WTC11 (cell line): Measurements from ENCODE around the gene COPS9. TPM values are rescaled to one million over a fixed set of nuclear protein-coding genes. Genes with fewer than 3 reads are reported as not detected.

Experiments used
- ATAC-seq: fragments of 200-7000 bp; cut with Tn5 transposase; 2 replicates; pipeline ENCODE4 v1.10.0; 2021; ENCODE audit warnings: mild to moderate bottlenecking, moderate library complexity
- CTCF ChIA-PET: fragments of 300-600 bp; sonication (Branson Sonifier 250); formaldehyde crosslinking; loops from one replicate; lab custom pipeline; 2021; ENCODE audit warnings: antibody characterized with exemption; lab: Charles Lee
- POLR2A ChIA-PET: fragments of 350-600 bp; sonication (Branson Sonifier 250); formaldehyde crosslinking; loops from one replicate; lab custom pipeline; 2021; ENCODE audit warnings: antibody characterized with exemption; lab: Charles Lee
- DNase-seq: peaks from one replicate; pipeline ENCODE4 v3.0.0; 2021; ENCODE audit warnings: low spot score
- H3K27ac Mint-ChIP-seq: 2 replicates; pipeline ENCODE4 v1.8.0; 2021; ENCODE audit warnings: mixed read lengths
- H3K27me3 Mint-ChIP-seq: 2 replicates; pipeline ENCODE4 v1.8.0; 2021; ENCODE audit warnings: low read depth, mild to moderate bottlenecking, moderate library complexity, mixed read lengths
- H3K36me3 Mint-ChIP-seq: 2 replicates; pipeline ENCODE4 v1.8.0; 2021; ENCODE audit warnings: mixed read lengths
- H3K4me1 Mint-ChIP-seq: 2 replicates; pipeline ENCODE4 v1.8.0; 2022; ENCODE audit warnings: mixed read lengths
- H3K4me3 Mint-ChIP-seq: 2 replicates; pipeline ENCODE4 v1.8.0; 2021; ENCODE audit warnings: mild to moderate bottlenecking, moderate library complexity, mixed read lengths
- H3K9me3 Mint-ChIP-seq: 2 replicates; pipeline ENCODE4 v1.8.0; 2021; ENCODE audit warnings: mixed read lengths
- ESRRA ChIP-seq: sonication (generic); formaldehyde crosslinking; IDR thresholded peaks from 2 replicates; pipeline ENCODE4 v1.8.1; 2022; ENCODE audit warnings: mild to moderate bottlenecking, missing genetic modification reagents, borderline replicate concordance
- JAZF1 ChIP-seq: fragments of 250-450 bp; sonication (Bioruptor Pico); IDR thresholded peaks from 2 replicates; pipeline ENCODE4 v1.9.0; 2021; ENCODE audit warnings: moderate library complexity, mild to moderate bottlenecking, inconsistent platforms
- MXD4 ChIP-seq: fragments of 250-450 bp; sonication (Bioruptor Pico); IDR thresholded peaks from 2 replicates; pipeline ENCODE4 v1.8.0; 2021; ENCODE audit warnings: mild to moderate bottlenecking, moderate library complexity, borderline replicate concordance
- MYBL2 ChIP-seq: sonication (generic); formaldehyde crosslinking; IDR thresholded peaks from 2 replicates; pipeline ENCODE4 v1.8.1; 2023; ENCODE audit warnings: mild to moderate bottlenecking, moderate library complexity, missing genetic modification reagents
- NFATC4 ChIP-seq: fragments of 250-450 bp; sonication (Bioruptor Pico); IDR thresholded peaks from 2 replicates; pipeline ENCODE4 v1.9.0; 2021; ENCODE audit warnings: mild to moderate bottlenecking
- NFE2L1 ChIP-seq: sonication (generic); formaldehyde crosslinking; IDR thresholded peaks from 2 replicates; pipeline ENCODE4 v1.8.1; 2023; ENCODE audit warnings: missing genetic modification reagents
- NR2C2 ChIP-seq: sonication (generic); formaldehyde crosslinking; IDR thresholded peaks from 2 replicates; pipeline ENCODE4 v1.8.0; 2022; ENCODE audit warnings: mild to moderate bottlenecking, missing genetic modification reagents
- OVOL2 ChIP-seq: fragments of 250-450 bp; sonication (Bioruptor Pico); IDR thresholded peaks from 2 replicates; pipeline ENCODE4 v1.9.0; 2021; ENCODE audit warnings: mild to moderate bottlenecking, borderline replicate concordance
- PRRX2 ChIP-seq: fragments of 250-450 bp; sonication (Bioruptor Pico); IDR thresholded peaks from 2 replicates; pipeline ENCODE4 v1.8.0; 2021; ENCODE audit warnings: mild to moderate bottlenecking
- SOX15 ChIP-seq: fragments of 250-450 bp; sonication (Bioruptor Pico); IDR thresholded peaks from 2 replicates; pipeline ENCODE4 v1.9.0; 2021; ENCODE audit warnings: mild to moderate bottlenecking
- ZNF121 ChIP-seq: sonication (generic); formaldehyde crosslinking; IDR thresholded peaks from 2 replicates; pipeline ENCODE4 v1.8.0; 2023; ENCODE audit warnings: missing genetic modification reagents
- ZNF232 ChIP-seq: sonication (generic); formaldehyde crosslinking; IDR thresholded peaks from 2 replicates; pipeline ENCODE4 v1.8.0; 2022; ENCODE audit warnings: mild to moderate bottlenecking, missing genetic modification reagents
- ZNF263 ChIP-seq: sonication (generic); formaldehyde crosslinking; IDR thresholded peaks from 2 replicates; pipeline ENCODE4 v1.8.1; 2022; ENCODE audit warnings: low read depth, mild to moderate bottlenecking, moderate library complexity, missing genetic modification reagents
- ZNF396 ChIP-seq: fragments of 250-450 bp; sonication (Bioruptor Pico); IDR thresholded peaks from 2 replicates; pipeline ENCODE4 v1.8.0; 2021; ENCODE audit warnings: mild to moderate bottlenecking, moderate library complexity, borderline replicate concordance
- ZNF423 ChIP-seq: fragments of 250-450 bp; sonication (Bioruptor Pico); IDR thresholded peaks from 2 replicates; pipeline ENCODE4 v2.1.2; 2022; ENCODE audit warnings: mild to moderate bottlenecking, moderate library complexity
- total RNA-seq: library from RNA; stranded (reverse); gene quantifications from 3 replicates; pipeline ENCODE4 v1.2.3, GENCODE V29; 2021
- TF ChIP-seq, protein P1 (sequence below): sonication (generic); formaldehyde crosslinking; IDR thresholded peaks from 2 replicates; pipeline ENCODE4 v1.8.0; 2022; ENCODE audit warnings: mild to moderate bottlenecking, missing genetic modification reagents
- TF ChIP-seq, protein P2 (sequence below): fragments of 200-600 bp; IDR thresholded peaks from 2 replicates; pipeline ENCODE4 v1.8.0; 2022; ENCODE audit warnings: antibody characterized with exemption
- TF ChIP-seq, protein P3 (sequence below): fragments of 250-450 bp; sonication (Bioruptor Pico); IDR thresholded peaks from 2 replicates; pipeline ENCODE4 v1.9.0; 2021; ENCODE audit warnings: moderate library complexity, mild to moderate bottlenecking, inconsistent platforms, borderline replicate concordance
- TF ChIP-seq, protein P4 (sequence below): sonication (generic); formaldehyde crosslinking; IDR thresholded peaks from 2 replicates; pipeline ENCODE4 v1.8.0; 2023; ENCODE audit warnings: missing genetic modification reagents, mild to moderate bottlenecking, borderline replicate concordance
- TF ChIP-seq, protein P5 (sequence below): sonication (generic); formaldehyde crosslinking; IDR thresholded peaks from 2 replicates; pipeline ENCODE4 v1.8.1; 2022; ENCODE audit warnings: missing genetic modification reagents, borderline replicate concordance

Gene COPS9
- total RNA-seq, 1 experiment from 2014 or later = 142 TPM

DNA sequence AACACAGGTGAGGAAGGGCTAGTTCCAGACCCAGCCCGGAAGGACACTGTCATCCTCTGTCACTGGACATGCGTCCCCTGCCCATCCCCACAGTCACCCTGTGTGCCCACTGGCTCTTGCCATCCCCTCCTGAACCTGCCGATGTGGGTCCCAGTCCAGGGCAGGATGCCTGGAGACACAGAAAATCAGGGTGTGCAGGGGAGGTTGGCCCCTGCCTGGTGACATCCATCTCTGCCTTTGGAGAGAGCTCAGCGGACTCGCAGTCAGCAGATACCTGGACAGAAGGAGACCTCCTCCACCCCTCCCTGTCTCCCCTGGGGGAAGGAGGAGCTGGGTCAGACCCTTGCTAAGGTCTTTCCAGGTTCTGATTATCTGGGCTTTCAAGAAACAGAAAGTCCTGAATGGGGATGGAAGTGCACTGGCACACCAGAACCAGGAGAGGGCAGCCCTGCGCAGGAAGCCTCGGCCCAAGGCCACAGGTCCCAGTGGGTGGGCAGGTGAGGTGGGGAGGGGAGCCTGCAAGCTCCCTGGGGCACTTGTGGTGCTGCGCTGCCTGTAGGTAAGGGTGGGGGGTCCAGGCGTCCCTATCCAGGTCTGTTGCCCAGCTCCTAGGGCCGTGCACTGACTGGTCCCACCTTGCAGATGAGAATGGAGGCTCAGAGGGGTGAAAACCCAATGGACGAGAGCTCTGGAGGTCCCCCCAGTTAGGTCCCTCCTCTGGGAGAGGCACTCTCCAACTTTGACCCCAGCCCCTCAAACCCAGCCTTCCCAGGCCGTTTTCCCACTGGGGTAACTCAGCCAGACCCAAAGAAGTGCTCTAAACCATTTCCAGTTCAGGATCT, 14.1 kb upstream of the COPS9 start:
- H3K4me1 Mint-ChIP-seq = no peaks in the 10 kb centered on the region
- TF ChIP-seq, protein P1, sequence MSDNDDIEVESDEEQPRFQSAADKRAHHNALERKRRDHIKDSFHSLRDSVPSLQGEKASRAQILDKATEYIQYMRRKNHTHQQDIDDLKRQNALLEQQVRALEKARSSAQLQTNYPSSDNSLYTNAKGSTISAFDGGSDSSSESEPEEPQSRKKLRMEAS (CRISPR knock-in tag) = no peak
- TF ChIP-seq, protein P2, sequence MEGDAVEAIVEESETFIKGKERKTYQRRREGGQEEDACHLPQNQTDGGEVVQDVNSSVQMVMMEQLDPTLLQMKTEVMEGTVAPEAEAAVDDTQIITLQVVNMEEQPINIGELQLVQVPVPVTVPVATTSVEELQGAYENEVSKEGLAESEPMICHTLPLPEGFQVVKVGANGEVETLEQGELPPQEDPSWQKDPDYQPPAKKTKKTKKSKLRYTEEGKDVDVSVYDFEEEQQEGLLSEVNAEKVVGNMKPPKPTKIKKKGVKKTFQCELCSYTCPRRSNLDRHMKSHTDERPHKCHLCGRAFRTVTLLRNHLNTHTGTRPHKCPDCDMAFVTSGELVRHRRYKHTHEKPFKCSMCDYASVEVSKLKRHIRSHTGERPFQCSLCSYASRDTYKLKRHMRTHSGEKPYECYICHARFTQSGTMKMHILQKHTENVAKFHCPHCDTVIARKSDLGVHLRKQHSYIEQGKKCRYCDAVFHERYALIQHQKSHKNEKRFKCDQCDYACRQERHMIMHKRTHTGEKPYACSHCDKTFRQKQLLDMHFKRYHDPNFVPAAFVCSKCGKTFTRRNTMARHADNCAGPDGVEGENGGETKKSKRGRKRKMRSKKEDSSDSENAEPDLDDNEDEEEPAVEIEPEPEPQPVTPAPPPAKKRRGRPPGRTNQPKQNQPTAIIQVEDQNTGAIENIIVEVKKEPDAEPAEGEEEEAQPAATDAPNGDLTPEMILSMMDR = peak; percentile 64
- TF ChIP-seq, protein P3, sequence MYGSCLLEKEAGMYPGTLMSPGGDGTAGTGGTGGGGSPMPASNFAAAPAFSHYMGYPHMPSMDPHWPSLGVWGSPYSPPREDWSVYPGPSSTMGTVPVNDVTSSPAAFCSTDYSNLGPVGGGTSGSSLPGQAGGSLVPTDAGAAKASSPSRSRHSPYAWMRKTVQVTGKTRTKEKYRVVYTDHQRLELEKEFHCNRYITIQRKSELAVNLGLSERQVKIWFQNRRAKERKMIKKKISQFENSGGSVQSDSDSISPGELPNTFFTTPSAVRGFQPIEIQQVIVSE (CRISPR knock-in tag) = no peak
- TF ChIP-seq ZNF121 (CRISPR knock-in tag) (no peak), NFATC4 (CRISPR knock-in tag) (no peak), ZNF423 (CRISPR knock-in tag) (peak; percentile 42; the same call in 1 of the 2 replicates), JAZF1 (CRISPR knock-in tag) (no peak), ZNF396 (CRISPR knock-in tag) (no peak), ZNF232 (CRISPR knock-in tag) (no peak), ZNF263 (CRISPR knock-in tag) (no peak), SOX15 (CRISPR knock-in tag) (no peak), OVOL2 (CRISPR knock-in tag) (no peak)
- TF ChIP-seq, protein P4, sequence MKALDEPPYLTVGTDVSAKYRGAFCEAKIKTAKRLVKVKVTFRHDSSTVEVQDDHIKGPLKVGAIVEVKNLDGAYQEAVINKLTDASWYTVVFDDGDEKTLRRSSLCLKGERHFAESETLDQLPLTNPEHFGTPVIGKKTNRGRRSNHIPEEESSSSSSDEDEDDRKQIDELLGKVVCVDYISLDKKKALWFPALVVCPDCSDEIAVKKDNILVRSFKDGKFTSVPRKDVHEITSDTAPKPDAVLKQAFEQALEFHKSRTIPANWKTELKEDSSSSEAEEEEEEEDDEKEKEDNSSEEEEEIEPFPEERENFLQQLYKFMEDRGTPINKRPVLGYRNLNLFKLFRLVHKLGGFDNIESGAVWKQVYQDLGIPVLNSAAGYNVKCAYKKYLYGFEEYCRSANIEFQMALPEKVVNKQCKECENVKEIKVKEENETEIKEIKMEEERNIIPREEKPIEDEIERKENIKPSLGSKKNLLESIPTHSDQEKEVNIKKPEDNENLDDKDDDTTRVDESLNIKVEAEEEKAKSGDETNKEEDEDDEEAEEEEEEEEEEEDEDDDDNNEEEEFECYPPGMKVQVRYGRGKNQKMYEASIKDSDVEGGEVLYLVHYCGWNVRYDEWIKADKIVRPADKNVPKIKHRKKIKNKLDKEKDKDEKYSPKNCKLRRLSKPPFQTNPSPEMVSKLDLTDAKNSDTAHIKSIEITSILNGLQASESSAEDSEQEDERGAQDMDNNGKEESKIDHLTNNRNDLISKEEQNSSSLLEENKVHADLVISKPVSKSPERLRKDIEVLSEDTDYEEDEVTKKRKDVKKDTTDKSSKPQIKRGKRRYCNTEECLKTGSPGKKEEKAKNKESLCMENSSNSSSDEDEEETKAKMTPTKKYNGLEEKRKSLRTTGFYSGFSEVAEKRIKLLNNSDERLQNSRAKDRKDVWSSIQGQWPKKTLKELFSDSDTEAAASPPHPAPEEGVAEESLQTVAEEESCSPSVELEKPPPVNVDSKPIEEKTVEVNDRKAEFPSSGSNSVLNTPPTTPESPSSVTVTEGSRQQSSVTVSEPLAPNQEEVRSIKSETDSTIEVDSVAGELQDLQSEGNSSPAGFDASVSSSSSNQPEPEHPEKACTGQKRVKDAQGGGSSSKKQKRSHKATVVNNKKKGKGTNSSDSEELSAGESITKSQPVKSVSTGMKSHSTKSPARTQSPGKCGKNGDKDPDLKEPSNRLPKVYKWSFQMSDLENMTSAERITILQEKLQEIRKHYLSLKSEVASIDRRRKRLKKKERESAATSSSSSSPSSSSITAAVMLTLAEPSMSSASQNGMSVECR (CRISPR knock-in tag) = no peak
- no peaks in the 10 kb centered on the region for H3K36me3 Mint-ChIP-seq
- ChIA-PET POLR2A (no interaction called here), CTCF (interaction anchor here (0.6 to 3.8 kb wide), 22 partner anchors 8 to 364 kb away, joined by 3 to 20 read pairs (median 4); no protein-coding TSS in a partner anchor)
- H3K27ac Mint-ChIP-seq = no peak overlapping the region; the same call in 1 of the 2 replicates
- ATAC-seq (peak; percentile 92), DNase-seq (peak; percentile 80)
- H3K27me3 Mint-ChIP-seq = no peaks in the 10 kb centered on the region
- H3K4me3 Mint-ChIP-seq = no peak overlapping the region
- H3K9me3 Mint-ChIP-seq = peaks cover 10% of the 10 kb centered on the region

DNA sequence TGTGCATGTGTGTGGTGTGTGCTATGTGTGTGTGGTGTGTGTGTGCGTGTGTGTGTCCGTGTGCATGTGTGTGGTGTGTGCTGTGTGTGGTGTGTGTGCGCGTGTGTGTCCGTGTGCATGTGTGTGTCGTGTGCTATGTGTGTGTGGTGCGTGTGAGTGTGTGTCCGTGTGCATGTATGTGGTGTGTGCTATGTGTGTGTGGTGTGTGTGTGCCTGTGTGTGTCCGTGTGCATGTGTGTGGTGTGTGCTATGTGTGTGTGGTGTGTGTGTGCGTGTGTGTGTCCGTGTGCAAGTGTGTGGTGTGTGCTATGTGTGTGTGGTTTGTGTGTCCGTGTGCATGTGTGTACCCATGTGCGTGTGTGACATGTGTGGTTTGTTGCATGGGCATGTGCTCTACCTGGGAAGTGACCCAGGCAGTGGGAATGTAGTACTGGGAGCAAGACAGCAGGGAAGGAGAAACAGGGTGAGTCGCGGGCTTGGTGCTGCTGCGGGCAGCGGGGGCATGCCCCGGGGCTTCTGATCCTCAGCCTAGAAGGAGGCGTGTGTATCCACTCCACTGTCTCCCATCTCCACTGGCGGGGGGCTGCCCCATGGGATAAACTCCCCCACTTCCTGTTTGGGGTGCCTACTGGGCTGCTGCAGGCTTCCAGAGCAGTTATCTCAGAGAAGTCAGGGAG, 11.9 kb upstream of the COPS9 start:
- Mint-ChIP-seq H3K36me3 (no peaks in the 10 kb centered on the region), H3K4me3 (no peak overlapping the region)
- TF ChIP-seq ZNF263 (CRISPR knock-in tag) (no peak), MYBL2 (CRISPR knock-in tag) (no peak), PRRX2 (CRISPR knock-in tag) (no peak), NR2C2 (CRISPR knock-in tag) (no peak), MXD4 (CRISPR knock-in tag) (no peak), NFE2L1 (no peak), ESRRA (CRISPR knock-in tag) (no peak)
- TF ChIP-seq, protein P4 (CRISPR knock-in tag) = no peak
- TF ChIP-seq, protein P5, sequence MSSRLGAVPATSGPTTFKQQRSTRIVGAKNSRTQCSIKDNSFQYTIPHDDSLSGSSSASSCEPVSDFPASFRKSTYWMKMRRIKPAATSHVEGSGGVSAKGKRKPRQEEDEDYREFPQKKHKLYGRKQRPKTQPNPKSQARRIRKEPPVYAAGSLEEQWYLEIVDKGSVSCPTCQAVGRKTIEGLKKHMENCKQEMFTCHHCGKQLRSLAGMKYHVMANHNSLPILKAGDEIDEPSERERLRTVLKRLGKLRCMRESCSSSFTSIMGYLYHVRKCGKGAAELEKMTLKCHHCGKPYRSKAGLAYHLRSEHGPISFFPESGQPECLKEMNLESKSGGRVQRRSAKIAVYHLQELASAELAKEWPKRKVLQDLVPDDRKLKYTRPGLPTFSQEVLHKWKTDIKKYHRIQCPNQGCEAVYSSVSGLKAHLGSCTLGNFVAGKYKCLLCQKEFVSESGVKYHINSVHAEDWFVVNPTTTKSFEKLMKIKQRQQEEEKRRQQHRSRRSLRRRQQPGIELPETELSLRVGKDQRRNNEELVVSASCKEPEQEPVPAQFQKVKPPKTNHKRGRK (CRISPR knock-in tag) = no peak

More for the DNA sequence above, 11.9 kb upstream of the COPS9 start:
- H3K27me3 Mint-ChIP-seq = no peaks in the 10 kb centered on the region
- no peak for ATAC-seq
- POLR2A ChIA-PET = no interaction called here
- CTCF ChIA-PET = interaction anchor here (1.2 kb wide), 1 partner anchor 22 kb away, joined by 3 read pairs; no protein-coding TSS in a partner anchor
- no peak for DNase-seq
- no peaks in the 10 kb centered on the region for H3K4me1 Mint-ChIP-seq
- no peak overlapping the region for H3K27ac Mint-ChIP-seq
- peaks cover 10% of the 10 kb centered on the region for H3K9me3 Mint-ChIP-seq
